T47D (cell line): ENCODE results near the gene CREB5.

Experiments used
- DNase-seq, 2 experiments: peaks; one replicate each; pipeline versions ENCODE4 v3.0.0 to v3.0.0-alpha.2; 2011 to 2012; ENCODE audit warnings: low read depth in 1 of 2, low spot score in 1 of 2
- JUND ChIP-seq: IDR thresholded peaks from 2 replicates; pipeline ENCODE4 v1.6.1; 2012; ENCODE audit warnings: low read depth
- in situ Hi-C: cut with HindIII; loops from 2 replicates; pipeline ENCODE4 v1.10.0; 2016; ENCODE audit warnings: low sequenced_read_pairs, low pct_unique_long_range_greater_than_20kb

CREB5 gene

DNA sequence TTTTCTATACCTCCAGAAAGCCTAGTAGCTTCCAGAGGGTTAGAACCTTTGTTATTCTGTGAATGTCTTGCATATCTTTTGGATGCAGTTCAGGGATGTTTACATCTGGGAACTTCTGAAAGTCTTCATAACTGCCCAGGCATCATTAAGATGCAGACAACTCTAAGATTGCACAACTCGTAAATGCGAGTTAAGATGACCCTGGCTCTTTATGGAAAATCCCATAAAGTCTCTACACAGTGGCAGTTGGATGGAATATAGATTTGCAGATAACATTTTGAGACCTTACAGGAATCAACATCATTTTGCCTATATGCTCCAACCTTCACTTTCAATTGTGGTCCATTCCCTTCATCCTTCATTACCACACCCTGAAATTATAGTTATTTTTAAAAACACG lies 151.7 kb downstream of the CREB5 start:
- no peak for TF ChIP-seq JUND
- DNase-seq = no peak
- in situ Hi-C loops = no loop called here

DNA sequence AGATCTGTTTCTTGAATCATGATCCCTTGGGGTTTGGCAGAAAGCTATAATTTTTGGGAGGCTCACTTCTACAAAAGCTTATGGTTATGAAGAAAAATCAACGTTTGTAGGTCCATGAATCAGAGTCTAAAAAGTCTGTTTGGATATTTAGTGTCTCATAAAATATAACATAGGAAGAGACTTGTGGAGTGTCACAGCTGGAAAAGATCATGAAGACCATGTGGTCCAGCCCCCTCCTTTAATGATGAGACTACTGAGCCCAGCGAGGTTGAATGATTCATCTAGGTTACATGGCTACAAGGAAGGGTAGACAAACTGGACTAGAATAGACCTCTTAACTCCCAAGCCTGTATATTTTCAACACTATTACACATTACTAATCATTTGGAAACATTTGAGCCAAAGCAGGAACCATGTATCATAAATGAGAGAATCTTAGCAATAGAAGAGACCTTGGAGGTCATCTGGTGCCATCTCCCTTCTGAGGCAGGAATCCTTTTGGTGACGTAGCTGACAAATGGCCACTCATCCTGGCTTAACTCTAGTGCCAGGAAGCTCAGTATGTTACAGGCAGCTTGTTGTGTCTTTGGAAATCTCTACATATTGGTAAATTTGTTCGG lies 152.5 kb downstream of the CREB5 start:
- TF ChIP-seq JUND = no peak
- in situ Hi-C loops = no loop called here
- DNase-seq = no peak

DNA sequence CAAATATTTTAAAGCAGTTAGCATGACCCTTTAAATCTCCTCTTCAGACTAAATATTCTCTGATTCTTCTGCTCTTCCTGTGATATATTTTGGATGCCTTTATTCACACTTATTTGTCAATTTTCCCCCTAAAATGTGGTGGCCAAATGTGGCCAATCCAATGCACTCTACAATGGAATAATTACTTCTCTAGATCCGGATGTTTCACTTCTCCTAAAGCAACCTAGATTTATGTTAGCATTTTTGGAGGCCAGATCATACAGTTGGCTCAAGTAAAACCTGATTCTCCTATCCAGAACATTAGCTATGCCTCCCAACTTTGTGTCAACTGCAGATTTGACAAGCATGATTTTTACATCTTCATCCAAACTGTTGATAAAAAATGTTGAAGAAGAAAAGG lies 153.7 kb downstream of the CREB5 start:
- in situ Hi-C loops = no loop called here
- no peak for DNase-seq
- TF ChIP-seq JUND = no peak

DNA sequence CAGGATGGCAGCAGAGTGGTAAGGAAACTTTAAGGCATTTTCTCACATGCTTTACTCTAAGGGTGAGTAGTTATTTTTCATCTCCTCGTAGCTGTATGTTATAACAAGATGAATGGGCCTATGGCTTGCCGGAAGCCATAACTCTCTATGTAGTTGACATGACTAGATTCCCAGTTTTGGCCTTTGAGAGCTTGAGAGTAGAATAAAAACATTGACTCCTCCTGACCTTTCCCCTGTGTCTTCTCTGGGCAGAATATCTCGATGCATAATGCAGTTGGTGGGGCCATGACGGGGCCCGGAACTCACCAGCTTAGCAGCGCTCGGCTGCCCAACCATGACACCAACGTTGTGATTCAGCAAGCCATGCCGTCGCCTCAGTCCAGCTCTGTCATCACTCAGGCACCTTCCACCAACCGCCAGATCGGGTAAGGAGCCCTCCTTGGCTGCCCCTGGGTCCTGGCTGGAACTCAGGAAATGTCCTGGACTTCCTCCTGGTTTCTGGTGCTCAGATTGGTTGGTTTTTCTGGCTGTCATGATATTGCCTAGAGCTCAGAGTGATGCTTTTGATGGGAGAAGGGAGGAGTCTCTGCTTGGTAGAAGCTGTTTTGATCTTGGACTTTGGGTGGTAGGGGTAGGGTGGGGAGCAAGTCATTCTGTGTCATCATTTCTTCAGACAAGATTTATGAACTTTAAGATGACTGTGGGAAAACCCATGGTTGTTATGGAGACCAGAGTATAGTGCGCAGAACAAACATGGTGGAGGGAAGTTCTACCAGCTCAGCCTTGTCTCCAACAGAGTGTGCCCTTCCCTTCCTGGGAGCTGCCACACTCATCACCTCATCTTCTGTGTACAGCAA lies 158.0 kb downstream of the CREB5 start:
- TF ChIP-seq JUND = no peak
- no peak for DNase-seq
- in situ Hi-C loops = no loop called here

DNA sequence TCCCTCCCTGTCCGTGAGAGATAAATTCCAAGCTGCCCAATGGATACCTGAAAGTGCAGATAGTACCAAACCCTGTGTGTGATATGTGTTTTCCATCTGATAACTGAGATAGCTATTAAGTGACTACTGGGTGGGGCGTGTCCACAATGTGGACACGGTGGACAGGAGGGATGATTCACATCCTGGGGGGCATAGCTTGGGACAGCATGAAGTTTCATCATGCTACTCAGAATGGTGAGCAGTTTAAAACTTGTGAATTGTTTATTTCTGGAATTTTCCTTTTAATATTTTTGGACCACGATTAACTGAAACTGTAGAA lies 158.6 kb downstream of the CREB5 start:
- DNase-seq = no peak
- in situ Hi-C loops = no loop called here
- TF ChIP-seq JUND = no peak

DNA sequence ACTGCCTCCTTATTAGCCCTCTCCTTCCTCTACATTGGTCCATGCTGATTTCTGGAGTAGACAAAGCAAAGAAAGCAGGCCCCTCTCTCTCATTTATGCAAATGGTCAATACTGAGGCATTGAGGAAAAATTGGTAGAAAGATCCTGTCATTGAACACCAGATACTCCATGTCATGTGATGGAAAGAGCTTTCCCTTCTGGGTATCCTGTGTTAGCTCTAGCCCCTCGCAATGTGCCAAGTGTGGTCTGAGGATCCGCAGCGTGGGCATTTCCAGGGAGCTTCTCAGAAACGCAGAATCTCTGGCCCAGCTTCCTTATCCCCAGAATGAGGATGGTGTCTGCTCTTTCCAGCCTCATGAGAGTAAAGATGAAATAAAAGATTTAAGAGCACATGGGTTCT lies 159.1 kb downstream of the CREB5 start:
- in situ Hi-C loops = no loop called here
- no peak for TF ChIP-seq JUND

DNA sequence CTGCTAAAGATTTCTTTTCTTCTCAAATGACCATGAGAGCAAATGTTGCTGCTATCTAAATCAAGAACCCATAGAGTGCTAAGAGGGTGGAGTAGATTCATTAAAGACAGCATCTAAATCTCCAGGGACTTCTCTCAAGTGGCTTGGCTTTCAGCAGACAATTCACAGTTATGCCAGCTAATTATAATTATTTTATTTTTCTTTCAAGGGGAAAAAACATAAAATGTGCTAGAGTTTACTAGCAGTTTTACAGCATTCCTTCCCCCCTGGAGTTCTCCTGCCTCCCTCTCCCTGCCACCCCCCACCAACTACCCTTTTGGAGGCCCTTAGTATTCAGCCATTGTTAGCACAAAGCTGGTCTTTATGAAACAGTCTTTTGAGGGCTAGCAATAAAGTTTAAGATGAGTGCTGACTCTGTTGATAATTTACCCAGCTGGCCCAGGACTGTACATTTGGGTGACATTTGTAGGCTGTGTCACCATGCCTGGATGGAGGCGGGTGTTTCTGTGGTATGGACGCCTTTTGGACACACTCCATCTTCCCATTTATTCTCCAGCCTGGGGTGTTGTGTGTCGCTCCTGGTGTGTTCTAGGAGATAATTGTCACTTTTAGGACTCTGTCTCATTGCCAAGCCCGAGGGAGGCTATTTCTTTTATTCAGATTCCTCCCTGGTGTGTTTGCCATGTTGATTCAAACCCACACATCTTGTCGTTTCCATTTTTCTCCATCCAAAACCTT lies 160.2 kb downstream of the CREB5 start:
- no peak for TF ChIP-seq JUND
- peak in 1 of 2 experiments; percentile 49 for DNase-seq
- in situ Hi-C loops = no loop called here

More for the DNA sequence above, 159.1 kb downstream of the CREB5 start:
- DNase-seq = no peak

DNA sequence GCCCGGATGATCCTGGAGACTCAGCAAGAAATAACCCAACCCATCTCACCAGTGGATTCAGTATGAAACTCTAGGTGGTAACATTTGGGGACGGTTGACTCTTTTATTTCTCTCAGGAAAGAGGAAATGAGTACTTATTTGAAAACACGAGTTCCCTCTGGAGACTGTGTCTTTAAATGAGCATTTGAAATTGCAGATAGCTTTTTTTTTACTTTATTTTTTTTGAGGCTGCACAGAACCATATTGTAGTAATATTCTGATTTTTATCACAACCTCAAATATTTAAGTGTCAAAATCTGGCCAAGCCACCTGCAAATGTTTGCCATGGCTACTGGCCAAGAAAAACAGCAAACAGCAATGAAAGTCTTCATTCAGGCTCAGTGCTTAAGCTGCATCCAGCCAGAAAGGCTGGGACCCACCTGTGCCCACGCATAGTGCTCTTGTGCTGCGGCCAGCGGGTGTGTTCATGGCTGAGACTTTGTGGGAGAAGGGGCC lies 160.8 kb downstream of the CREB5 start:
- TF ChIP-seq JUND = peak; percentile 85
- DNase-seq = peak; percentile 70 to 95
- in situ Hi-C loops = no loop called here

DNA sequence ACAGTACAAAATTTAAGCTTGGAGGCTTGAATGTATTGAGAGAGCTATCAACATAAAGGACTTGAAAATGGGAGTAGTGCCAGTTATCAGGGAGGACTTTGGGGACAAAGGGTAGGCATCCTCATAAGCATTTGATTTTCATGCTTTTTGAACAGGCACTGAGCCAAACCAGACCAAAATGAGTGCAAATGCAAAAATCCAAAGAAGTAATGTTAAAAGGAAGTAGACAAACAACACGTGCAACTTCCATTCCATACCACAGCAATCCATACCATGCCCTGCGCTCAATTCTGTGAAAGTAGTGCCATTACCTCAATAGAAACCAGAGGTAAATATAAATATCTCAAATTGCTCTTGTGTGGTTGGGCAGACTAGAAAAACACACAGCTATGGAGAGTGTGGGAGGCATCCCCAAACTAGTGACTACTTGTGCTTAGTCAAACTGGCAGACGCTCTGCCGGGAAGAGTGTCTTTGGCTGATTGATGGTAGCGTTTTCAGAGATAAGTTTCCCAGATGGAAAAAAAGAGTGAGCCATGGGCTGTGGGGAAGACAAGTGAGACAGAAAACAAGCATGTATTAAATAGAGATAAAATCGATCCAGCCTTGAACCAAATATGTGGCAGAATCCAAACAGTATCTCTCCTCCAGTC lies 161.5 kb downstream of the CREB5 start:
- no peak for DNase-seq
- in situ Hi-C loops = no loop called here
- no peak for TF ChIP-seq JUND

DNA sequence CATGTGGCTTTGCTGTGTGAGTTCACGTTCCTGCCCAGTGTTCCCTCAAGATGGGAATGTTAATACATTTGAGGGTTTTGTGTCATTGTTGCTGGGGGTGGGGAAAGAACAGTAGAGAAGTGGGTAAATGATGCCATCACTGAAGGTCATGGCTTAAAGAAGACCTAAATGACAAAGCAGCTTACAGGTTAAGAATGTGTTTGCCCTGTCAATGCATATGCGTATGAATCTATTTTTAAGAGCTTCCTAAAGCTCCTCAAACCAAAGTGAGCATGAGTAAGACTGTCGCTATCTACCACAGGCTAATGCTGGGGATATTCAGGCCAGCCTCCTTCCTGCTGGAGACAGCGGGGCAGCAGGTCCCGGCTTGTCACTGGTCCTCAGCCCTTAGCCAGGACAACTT lies 162.9 kb downstream of the CREB5 start:
- TF ChIP-seq JUND = no peak
- in situ Hi-C loops = no loop called here
- DNase-seq = no peak

DNA sequence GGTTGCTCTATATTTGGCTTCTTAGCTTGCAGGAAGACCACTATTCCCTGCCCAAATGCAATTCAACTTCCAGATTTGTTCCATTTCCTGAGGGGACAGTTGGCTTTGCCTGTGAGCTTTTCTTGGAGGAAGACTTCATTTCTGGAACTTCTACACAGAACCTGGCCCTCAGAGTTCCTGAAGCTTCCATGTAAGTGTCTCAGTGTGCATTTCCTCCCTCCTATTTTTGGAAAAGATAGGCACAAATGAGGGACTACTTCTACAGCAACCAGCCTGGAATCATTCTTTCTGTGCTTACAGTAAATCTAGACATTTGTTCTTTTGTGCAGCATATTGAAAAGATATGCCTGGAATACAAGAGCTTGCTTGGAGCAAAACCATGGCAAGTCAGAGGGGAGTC lies 164.3 kb downstream of the CREB5 start:
- TF ChIP-seq JUND = no peak
- no peak for DNase-seq
- in situ Hi-C loops = no loop called here

DNA sequence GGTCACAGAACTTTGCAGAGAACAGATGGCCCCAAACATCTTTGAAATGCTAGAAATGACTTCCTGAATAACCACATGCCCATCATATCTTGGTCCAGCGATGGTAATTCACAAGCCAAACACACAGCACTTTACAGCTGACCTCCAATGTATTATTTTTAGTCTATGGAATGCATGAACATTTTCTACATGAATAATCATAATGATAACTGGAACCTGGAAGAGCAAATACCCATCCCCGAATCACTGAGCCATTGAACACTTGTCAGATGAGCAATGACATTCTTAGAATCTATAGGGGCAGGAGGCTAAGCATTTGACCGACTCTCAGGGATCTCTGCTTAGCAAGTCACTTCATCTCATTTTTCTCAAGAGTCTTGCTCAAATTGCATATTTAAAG lies 167.3 kb downstream of the CREB5 start:
- no peak for DNase-seq
- no peak for TF ChIP-seq JUND
- in situ Hi-C loops = no loop called here

DNA sequence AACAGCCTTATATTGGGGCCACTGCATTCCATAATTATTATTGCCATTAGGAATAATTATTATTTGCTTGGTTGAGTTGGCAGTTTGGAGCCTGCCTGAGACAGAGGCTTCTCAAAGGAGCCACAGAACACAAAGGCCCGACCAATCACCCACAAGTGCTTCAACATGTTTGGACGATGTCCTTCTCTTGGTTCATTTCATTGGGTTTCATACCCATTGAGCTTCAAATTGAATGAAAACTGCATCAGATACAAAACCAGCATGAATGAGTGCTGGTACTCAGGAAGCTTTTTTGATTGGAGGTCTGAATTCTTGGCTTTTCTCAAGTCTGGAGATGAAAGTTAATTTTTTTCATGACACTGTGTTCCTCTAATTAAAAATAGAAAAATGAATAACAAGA lies 168.3 kb downstream of the CREB5 start:
- no peak for DNase-seq
- TF ChIP-seq JUND = no peak
- in situ Hi-C loops = no loop called here
